Immature natural killer cell (primary cell): ENCODE results near the gene LRRC61. TPM values are rescaled to one million over a fixed set of nuclear protein-coding genes. Genes with fewer than 3 reads are reported as not detected.
"Not testable (repeated sequence)": the region's sequence is repeated elsewhere in the genome, so short reads cannot be mapped to it uniquely, and the experiment has no call there.

Source experiments
- DNase-seq, 3 donors: peaks; one replicate each; pipeline ENCODE4 v3.0.0; 2022; ENCODE audit warnings: mixed read lengths in 1 of 3
- H3K27ac Mint-ChIP-seq, 6 donors: one replicate each; pipeline ENCODE4 v1.8.0; 2020; ENCODE audit warnings: mixed read lengths in 6 of 6, mild to moderate bottlenecking in 5 of 6, inconsistent platforms in 4 of 6, moderate library complexity in 3 of 6
- H3K27me3 Mint-ChIP-seq, 3 donors: one replicate each; pipeline ENCODE4 v1.8.0; 2020 to 2021; ENCODE audit warnings: low read depth in 3 of 3, mild to moderate bottlenecking in 3 of 3, mixed read lengths in 3 of 3, moderate library complexity in 3 of 3, inconsistent platforms in 1 of 3
- H3K36me3 Mint-ChIP-seq, 3 donors: one replicate each; pipeline ENCODE4 v1.8.0; 2020; ENCODE audit warnings: mixed read lengths in 3 of 3, inconsistent platforms in 2 of 3, mild to moderate bottlenecking in 2 of 3
- H3K4me1 Mint-ChIP-seq, 2 donors: one replicate each; pipeline ENCODE4 v1.8.0; 2020; ENCODE audit warnings: inconsistent platforms in 2 of 2, mild to moderate bottlenecking in 2 of 2, mixed read lengths in 2 of 2, moderate library complexity in 1 of 2
- H3K4me3 Mint-ChIP-seq, 5 donors: one replicate each; pipeline ENCODE4 v1.8.0; 2020; ENCODE audit warnings: mild to moderate bottlenecking in 5 of 5, mixed read lengths in 5 of 5, inconsistent platforms in 3 of 5, moderate library complexity in 3 of 5
- H3K9me3 Mint-ChIP-seq, 6 donors: one replicate each; pipeline ENCODE4 v1.8.0; 2020; ENCODE audit warnings: mild to moderate bottlenecking in 6 of 6, mixed read lengths in 6 of 6, inconsistent platforms in 4 of 6, moderate library complexity in 3 of 6
- polyA plus RNA-seq, 3 donors: library from polyadenylated mRNA; unstranded; fragments of 300-500 nt; fragmentation: Illumina TruSeq; gene quantifications; one replicate each; pipeline ENCODE4 v1.2.3, GENCODE V29; 2021

The LRRC61 gene
- polyA plus RNA-seq, 3 donors from 2014 or later: 19.4 to 26.6 (median 20.6) TPM

DNA sequence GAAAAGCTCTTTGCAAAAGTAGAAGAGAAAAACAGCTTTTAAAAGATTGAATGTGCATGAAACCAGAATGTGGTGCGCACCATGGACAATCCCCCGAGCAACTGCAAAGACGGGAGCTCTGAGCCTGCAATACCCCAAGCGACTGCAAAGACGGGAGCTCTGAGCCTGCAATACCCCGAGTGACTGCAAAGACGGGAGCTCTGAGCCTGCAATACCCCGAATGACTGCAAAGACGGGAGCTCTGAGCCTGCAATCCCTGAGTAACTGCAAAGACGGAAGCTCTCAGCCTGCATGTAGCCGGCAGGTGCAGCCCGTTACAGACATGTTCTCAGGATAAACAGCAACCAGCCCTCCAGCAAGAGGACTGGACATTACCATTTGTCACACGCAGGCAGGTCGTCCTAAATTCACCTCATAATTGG, 62.2 kb downstream of the LRRC61 start:
- Mint-ChIP-seq H3K27me3 (peaks cover 0 to 2% (median 0%) of the 10 kb centered on the region in 3 donors), H3K27ac (no peak overlapping the region), H3K4me3 (no peak overlapping the region), H3K9me3 (no peaks in the 10 kb centered on the region), H3K4me1 (peaks cover 3 to 6% of the 10 kb centered on the region in 2 donors), H3K36me3 (peaks cover 0 to under 1% (median 0%) of the 10 kb centered on the region in 3 donors)
- DNase-seq: no peak

DNA sequence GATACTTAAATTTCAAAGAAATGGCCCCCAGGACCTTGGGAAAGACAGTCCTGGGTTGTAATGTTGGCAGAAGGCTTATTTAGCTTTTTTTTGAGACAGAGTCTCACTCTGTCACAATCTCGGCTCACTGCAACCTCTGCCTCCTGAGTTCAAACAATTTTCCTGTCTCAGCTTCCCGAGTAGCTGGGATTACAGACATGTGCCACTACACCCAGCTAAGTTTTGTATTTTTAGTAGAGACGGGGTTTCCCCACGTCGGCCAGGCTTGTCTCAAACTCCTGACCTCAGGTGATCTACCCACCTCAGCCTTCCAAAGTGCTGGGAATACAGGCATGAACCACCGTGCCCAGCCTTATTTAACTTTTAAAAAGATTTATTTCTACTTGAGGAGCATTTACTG, 62.7 kb downstream of the LRRC61 start:
- not testable (repeated sequence) for H3K4me3 Mint-ChIP-seq, H3K36me3 Mint-ChIP-seq, H3K4me1 Mint-ChIP-seq, DNase-seq, H3K9me3 Mint-ChIP-seq, H3K27me3 Mint-ChIP-seq
- H3K27ac Mint-ChIP-seq: peak overlapping the region in 1 of 6 donors; percentile 26

Other genes starting within 250 kb of the LRRC61 start
- 1 to 10 TPM; 3.6 to 8.8 (median 6.5) TPM for gene ACTR3C, start 190 bp downstream of the LRRC61 start, polyA plus RNA-seq
- not detected for gene RARRES2, start 18.3 kb downstream of the LRRC61 start, polyA plus RNA-seq
- 10 to 100 TPM; 40.6 to 86.0 (median 43.2) TPM for gene REPIN1, start 45.5 kb downstream of the LRRC61 start, polyA plus RNA-seq
- 1 to 10 TPM; 3.3 to 5.5 (median 5.5) TPM for gene ZNF775, start 56.0 kb downstream of the LRRC61 start, polyA plus RNA-seq
- 10 to 100 TPM in 1 of 3 donors, 1 to 10 TPM in 2; 2.6 to 25.1 (median 5.0) TPM for gene GIMAP8, start 127.3 kb downstream of the LRRC61 start, polyA plus RNA-seq
- 100 to 1,000 TPM; 285 to 709 (median 555) TPM for gene GIMAP7, start 191.5 kb downstream of the LRRC61 start, polyA plus RNA-seq
- gene GIMAP4, start 244.0 kb downstream of the LRRC61 start, polyA plus RNA-seq: 100 to 1,000 TPM; 158 to 420 (median 392) TPM